NCI-H146 (cell line): Measurements from ENCODE around the gene SERPINB10.

ENCODE experiments used
- DNase-seq: peaks from one replicate; lab custom pipeline; 2025; lab: John Stamatoyannopoulos, UW

The SERPINB10 gene

GRCh38 chr18:63982361-63982760 is 74.6 kb downstream of the SERPINB10 start:
- DNase-seq, result no peak
